NB4 (cell line): Measurements from ENCODE around the gene CHST11.

ENCODE experiments used
- CTCF ChIP-seq: IDR thresholded peaks from one replicate; pipeline ENCODE4 v1.5.1; 2012; ENCODE audit warnings: low read depth, low read length
- MAX ChIP-seq: IDR thresholded peaks from 2 replicates; pipeline ENCODE4 v1.6.1; 2011; ENCODE audit warnings: low read depth, low read length
- MYC ChIP-seq: IDR thresholded peaks from 2 replicates; pipeline ENCODE4 v1.6.1; 2011; ENCODE audit warnings: low read depth, low read length
- POLR2A ChIP-seq: IDR thresholded peaks from 2 replicates; pipeline ENCODE4 v1.6.1; 2011; ENCODE audit warnings: mild to moderate bottlenecking; ENCODE audit not compliant: insufficient read length; ENCODE audit errors: extremely low read depth

- TF ChIP-seq CTCF (no peak), POLR2A (no peak), MAX (no peak), MYC (no peak)
Measured at GRCh38 chr12:104413330-104413729, 43.4 kb upstream of the CHST11 start.
